GM12891 (cell line): ENCODE measurements around the gene OOEP.

Source experiments
- DNase-seq: peaks from one replicate; pipeline ENCODE4 v3.0.0; 2011; ENCODE audit warnings: low spot score; ENCODE audit not compliant: insufficient read length
- FAIRE-seq: peaks from 2 replicates; lab custom pipeline; 2011; peaks lifted over from hg19 to GRCh38; lab: Jason Lieb, UNC
- PAX5 ChIP-seq: IDR thresholded peaks from 2 replicates; pipeline ENCODE4 v1.6.1; 2011; ENCODE audit warnings: low read length, moderate library complexity, mild to moderate bottlenecking; ENCODE audit not compliant: insufficient read depth, severe bottlenecking
- POLR2A ChIP-seq: IDR thresholded peaks from 2 replicates; pipeline ENCODE4 v1.6.1; 2011; ENCODE audit warnings: low read depth, low read length, control low read depth
- POLR2AphosphoS5 ChIP-seq: IDR thresholded peaks from 2 replicates; pipeline ENCODE4 v1.6.1; 2011; ENCODE audit warnings: low read depth, low read length, control low read depth
- POU2F2 ChIP-seq: IDR thresholded peaks from 2 replicates; pipeline ENCODE4 v1.6.1; 2011; ENCODE audit warnings: low read depth, mild to moderate bottlenecking, control low read depth, low read length, moderate library complexity
- SPI1 ChIP-seq: IDR thresholded peaks from 2 replicates; pipeline ENCODE4 v1.6.1; 2011; ENCODE audit warnings: low read depth, low read length, control low read depth
- TAF1 ChIP-seq: IDR thresholded peaks from 2 replicates; pipeline ENCODE4 v1.6.1; 2011; ENCODE audit warnings: low read depth, low read length, control low read depth

Gene OOEP

DNA sequence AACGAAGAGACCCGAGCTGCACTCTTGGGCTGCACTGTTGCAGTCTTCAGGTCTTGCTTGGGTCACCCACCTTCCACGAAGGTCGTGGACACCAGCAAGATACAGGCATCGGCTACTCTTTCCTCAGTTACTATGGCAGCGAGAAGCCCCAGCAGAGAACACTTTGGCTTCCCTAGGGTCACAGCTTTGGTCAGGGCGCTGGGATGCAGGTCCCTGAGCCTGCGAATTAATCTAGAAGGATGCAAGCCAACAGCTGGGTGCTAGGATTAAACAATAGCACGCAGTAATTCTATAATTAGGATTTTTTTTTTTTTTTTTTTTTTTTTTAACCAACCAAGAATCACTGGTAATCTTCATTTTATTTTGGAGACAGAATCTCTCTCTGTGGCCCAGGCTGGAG is 5.1 kb downstream of the OOEP start:
- TF ChIP-seq POLR2A (no peak), POLR2AphosphoS5 (no peak), SPI1 (no peak), POU2F2 (no peak), TAF1 (no peak), PAX5 (no peak)
- FAIRE-seq (no peak), DNase-seq (no peak)

- DNase-seq (no peak), FAIRE-seq (no peak)
Observed at GRCh38 chr6:73364121-73364520, 5.6 kb downstream of the OOEP start.

DNA sequence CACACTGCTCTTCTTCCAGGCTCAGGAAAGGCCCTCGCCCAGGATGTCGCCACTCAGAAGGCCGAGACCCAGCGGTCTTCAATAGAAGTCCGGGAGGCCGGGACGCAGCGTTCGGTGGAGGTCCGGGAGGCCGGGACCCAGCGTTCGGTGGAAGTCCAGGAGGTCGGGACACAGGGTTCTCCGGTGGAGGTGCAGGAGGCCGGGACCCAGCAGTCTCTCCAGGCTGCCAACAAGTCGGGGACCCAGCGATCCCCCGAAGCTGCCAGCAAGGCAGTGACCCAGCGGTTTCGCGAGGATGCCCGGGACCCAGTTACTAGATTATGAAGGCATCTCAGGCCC is 6.2 kb downstream of the OOEP start:
- FAIRE-seq = no peak
- TF ChIP-seq TAF1 (no peak), POLR2AphosphoS5 (no peak), POLR2A (no peak), SPI1 (no peak), POU2F2 (no peak), PAX5 (no peak)

More at GRCh38 chr6:73364121-73364520, 5.6 kb downstream of the OOEP start:
- no peak for TF ChIP-seq PAX5
- no peak for TF ChIP-seq POLR2AphosphoS5
- TF ChIP-seq POU2F2 = no peak

DNA sequence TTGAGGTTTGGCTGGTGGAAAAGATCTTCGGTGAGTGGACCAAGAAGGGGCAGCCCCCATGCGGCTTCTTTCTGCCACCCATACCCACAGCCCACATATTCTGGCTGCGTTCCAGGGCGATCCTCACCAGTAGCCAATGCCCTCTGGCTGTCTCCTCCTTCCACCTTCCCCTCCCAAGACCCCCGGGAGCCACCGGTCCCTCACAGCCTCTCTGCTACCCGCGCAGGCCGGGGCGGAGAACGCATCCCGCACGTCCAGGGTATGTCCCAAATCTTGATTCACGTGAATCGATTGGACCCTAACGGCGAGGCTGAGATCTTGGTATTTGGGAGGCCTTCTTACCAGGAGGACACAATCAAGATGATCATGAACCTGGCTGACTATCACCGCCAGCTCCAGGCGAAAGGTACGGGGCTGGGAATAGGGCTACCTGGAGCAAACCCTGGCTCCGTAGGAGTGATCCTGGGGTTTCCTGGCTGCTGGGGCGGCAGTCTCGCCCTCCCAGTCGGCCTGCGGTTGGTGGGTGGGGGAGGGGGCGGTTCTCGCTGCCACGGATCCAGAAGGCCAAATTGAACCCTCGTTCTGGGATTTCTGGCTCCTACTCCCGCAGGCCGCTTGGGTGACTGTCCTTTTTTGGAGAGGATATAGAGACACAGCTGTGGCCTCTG is 6.7 kb downstream of the OOEP start:
- no peak for FAIRE-seq
- TF ChIP-seq PAX5 (no peak), POLR2AphosphoS5 (no peak), POLR2A (no peak), SPI1 (no peak), POU2F2 (no peak), TAF1 (no peak)
- DNase-seq = no peak

More for the DNA sequence above, 6.2 kb downstream of the OOEP start:
- no peak for DNase-seq

GRCh38 chr6:73362358-73362757 is 7.3 kb downstream of the OOEP start, which contains the start of gene KHDC3L:
Gene KHDC3L, plus strand, starts transcription at chr6:73362658. Its CDS starts 72 bp downstream, at chr6:73362730.
- no peak for DNase-seq
- no peak for FAIRE-seq
- TF ChIP-seq SPI1 = no peak
- no peak for TF ChIP-seq POU2F2
- no peak for TF ChIP-seq POLR2AphosphoS5
- no peak for TF ChIP-seq TAF1
- no peak for TF ChIP-seq PAX5
- TF ChIP-seq POLR2A = no peak

GRCh38 chr6:73353636-73354593 is 15.8 kb downstream of the OOEP start, which contains the start of gene DPPA5:
Gene DPPA5, minus strand, starts transcription at chr6:73354276. Its CDS starts 51 bp downstream, at chr6:73354225.
- FAIRE-seq (no peak), DNase-seq (no peak)
- TF ChIP-seq POLR2AphosphoS5 (no peak), POLR2A (no peak), POU2F2 (no peak), SPI1 (no peak), TAF1 (no peak), PAX5 (no peak)

GRCh38 chr6:73349311-73349710 is 20.4 kb downstream of the OOEP start:
- TF ChIP-seq POLR2A = no peak
- no peak for TF ChIP-seq PAX5
- no peak for TF ChIP-seq TAF1
- TF ChIP-seq POU2F2 = no peak
- TF ChIP-seq POLR2AphosphoS5 = no peak
- TF ChIP-seq SPI1 = no peak
- FAIRE-seq (no peak), DNase-seq (no peak)

DNA sequence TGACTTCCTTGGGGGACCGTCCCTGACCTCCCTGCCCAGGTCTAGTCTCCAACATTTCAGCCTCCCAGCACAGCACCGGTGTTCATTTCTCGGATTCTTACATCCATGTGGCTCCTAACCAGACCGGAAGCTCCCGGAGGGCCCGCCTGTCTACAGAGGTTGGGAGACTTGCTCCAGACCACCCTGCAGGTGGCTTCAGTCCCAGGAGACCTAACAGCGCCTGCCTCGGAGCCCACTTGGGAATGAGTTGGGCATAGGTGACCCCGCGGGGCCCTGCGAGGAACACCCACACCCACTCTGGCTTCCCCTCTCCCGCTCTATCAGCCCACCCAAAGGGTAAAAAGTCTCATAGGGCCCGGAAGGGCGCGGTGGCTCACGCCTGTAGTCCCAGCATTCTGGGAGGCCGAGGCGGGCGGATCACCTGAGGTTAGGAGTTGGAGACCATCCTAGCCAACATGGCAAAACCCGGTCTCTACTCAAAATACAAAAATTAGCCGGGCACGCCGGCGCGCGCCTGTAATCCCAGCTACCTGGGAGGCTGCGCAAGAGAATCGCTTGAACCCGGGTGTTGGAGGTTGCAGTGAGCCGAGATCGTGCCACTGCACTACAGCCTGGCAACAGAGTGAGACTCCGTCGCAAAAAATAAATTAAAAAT is 21.0 kb downstream of the OOEP start:
- DNase-seq (no peak), FAIRE-seq (no peak)
- TF ChIP-seq POLR2A = no peak
- no peak for TF ChIP-seq TAF1
- no peak for TF ChIP-seq SPI1
- no peak for TF ChIP-seq POLR2AphosphoS5
- TF ChIP-seq POU2F2 = no peak
- no peak for TF ChIP-seq PAX5

DNA sequence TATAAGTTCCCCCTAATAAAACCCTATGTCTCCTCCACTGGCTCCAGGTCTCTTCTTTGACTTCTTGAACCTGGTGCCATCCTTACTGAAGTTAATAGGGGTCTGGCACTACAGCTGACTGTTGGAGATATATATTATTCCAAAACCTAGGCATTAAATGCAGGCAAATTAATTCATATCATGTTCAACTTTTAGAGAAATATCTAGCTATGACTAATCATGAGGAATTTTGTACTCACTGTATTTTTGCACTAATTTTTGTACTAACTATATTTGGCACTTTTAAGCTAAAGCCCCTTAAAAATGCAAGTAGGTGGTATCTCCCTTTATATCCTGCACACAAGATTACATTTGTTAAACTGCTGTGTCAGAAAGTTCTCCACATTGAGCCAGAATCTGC is 26.5 kb downstream of the OOEP start:
- TF ChIP-seq POU2F2 (no peak), PAX5 (no peak), SPI1 (no peak), POLR2AphosphoS5 (no peak), TAF1 (no peak), POLR2A (no peak)
- no peak for FAIRE-seq
- no peak for DNase-seq
